ENCODE results near the gene TMEM106C. TPM values are rescaled to one million over a fixed set of nuclear protein-coding genes. Genes with fewer than 3 reads are reported as not detected.

The TMEM106C gene
- total and polyA plus RNA-seq, 2 of the 13 experiments (the other 11 are each of a cell fraction or from before 2014, with no cell fraction given) = 132 to 192 TPM

DNA sequence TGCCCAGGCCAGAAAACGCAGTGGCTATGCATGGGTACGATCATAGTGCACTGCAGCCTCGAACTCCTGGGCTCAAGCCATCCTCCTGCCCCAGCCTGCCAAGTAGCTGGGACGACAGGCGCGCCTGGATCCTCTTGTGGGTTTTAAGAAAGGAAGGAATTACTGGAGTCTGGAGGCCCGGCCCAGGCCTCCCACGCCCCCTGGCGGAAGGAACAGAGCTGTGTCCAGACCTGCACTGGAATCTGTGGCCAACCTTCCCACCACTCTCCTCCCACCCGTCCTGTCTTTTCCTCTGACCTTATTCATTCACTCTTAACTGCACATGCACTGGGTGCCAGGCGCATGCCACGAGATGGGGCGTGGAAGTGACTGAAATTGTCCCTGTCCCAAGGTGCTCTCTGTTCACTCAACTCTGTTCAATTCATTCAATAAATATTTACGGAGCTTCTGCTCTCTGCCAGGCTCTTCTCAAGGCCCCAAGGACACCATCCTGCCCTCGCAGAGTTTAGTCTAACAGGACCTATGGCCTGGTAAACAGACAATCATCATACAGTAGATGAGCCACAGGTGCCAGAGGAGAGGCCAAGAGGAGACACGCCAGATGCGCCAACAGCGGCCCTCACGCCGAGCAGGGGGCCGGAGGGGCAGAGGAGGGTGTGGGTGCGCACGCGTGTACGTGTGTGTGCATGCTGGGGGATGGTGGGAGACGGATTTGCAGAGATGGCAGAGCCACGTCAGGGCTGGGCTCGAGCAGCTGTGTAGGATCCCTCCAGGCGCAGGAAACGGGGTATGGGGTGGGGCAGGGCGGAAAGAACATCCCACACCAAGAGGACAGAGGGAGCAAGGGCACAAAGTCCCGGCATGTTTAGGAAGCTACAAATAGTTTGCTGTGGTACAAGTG is 13.7 kb upstream of the TMEM106C start (continued):
- TF ChIP-seq, protein P1, sequence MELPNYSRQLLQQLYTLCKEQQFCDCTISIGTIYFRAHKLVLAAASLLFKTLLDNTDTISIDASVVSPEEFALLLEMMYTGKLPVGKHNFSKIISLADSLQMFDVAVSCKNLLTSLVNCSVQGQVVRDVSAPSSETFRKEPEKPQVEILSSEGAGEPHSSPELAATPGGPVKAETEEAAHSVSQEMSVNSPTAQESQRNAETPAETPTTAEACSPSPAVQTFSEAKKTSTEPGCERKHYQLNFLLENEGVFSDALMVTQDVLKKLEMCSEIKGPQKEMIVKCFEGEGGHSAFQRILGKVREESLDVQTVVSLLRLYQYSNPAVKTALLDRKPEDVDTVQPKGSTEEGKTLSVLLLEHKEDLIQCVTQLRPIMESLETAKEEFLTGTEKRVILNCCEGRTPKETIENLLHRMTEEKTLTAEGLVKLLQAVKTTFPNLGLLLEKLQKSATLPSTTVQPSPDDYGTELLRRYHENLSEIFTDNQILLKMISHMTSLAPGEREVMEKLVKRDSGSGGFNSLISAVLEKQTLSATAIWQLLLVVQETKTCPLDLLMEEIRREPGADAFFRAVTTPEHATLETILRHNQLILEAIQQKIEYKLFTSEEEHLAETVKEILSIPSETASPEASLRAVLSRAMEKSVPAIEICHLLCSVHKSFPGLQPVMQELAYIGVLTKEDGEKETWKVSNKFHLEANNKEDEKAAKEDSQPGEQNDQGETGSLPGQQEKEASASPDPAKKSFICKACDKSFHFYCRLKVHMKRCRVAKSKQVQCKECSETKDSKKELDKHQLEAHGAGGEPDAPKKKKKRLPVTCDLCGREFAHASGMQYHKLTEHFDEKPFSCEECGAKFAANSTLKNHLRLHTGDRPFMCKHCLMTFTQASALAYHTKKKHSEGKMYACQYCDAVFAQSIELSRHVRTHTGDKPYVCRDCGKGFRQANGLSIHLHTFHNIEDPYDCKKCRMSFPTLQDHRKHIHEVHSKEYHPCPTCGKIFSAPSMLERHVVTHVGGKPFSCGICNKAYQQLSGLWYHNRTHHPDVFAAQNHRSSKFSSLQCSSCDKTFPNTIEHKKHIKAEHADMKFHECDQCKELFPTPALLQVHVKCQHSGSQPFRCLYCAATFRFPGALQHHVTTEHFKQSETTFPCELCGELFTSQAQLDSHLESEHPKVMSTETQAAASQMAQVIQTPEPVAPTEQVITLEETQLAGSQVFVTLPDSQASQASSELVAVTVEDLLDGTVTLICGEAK (IDR thresholded peaks at IDR 0.05) = no peak
- TF ChIP-seq, protein P1 (CRISPR knock-in tag; IDR thresholded peaks at IDR 0.05) = no peak; the same call in 1 of the 2 replicates
- TF ChIP-seq, protein P2, sequence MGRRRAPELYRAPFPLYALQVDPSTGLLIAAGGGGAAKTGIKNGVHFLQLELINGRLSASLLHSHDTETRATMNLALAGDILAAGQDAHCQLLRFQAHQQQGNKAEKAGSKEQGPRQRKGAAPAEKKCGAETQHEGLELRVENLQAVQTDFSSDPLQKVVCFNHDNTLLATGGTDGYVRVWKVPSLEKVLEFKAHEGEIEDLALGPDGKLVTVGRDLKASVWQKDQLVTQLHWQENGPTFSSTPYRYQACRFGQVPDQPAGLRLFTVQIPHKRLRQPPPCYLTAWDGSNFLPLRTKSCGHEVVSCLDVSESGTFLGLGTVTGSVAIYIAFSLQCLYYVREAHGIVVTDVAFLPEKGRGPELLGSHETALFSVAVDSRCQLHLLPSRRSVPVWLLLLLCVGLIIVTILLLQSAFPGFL (CRISPR knock-in tag; IDR thresholded peaks at IDR 0.05) = no peak
- TF ChIP-seq ZNF720 (CRISPR knock-in tag; IDR thresholded peaks at IDR 0.05) = no peak
- TF ChIP-seq DMAP1 (CRISPR knock-in tag; IDR thresholded peaks at IDR 0.05) = 0 out of 2 replicates have a peak, but pooled peaks have one; percentile 10
- no peak for TF ChIP-seq AGO2 (optimal IDR thresholded peaks at IDR 0.05; ENCODE audit: low read depth, low read length)
- no peak for TF ChIP-seq TIGD3 (CRISPR knock-in tag; IDR thresholded peaks at IDR 0.05; ENCODE audit: borderline replicate concordance)
- TF ChIP-seq FOXA1 (IDR thresholded peaks at IDR 0.05) = no peak
- TF ChIP-seq FOXA1 (CRISPR knock-in tag; IDR thresholded peaks at IDR 0.05) = peak; percentile 50; the same call in 1 of the 2 replicates
- TF ChIP-seq, protein P3, sequence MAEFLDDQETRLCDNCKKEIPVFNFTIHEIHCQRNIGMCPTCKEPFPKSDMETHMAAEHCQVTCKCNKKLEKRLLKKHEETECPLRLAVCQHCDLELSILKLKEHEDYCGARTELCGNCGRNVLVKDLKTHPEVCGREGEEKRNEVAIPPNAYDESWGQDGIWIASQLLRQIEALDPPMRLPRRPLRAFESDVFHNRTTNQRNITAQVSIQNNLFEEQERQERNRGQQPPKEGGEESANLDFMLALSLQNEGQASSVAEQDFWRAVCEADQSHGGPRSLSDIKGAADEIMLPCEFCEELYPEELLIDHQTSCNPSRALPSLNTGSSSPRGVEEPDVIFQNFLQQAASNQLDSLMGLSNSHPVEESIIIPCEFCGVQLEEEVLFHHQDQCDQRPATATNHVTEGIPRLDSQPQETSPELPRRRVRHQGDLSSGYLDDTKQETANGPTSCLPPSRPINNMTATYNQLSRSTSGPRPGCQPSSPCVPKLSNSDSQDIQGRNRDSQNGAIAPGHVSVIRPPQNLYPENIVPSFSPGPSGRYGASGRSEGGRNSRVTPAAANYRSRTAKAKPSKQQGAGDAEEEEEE (CRISPR knock-in tag; IDR thresholded peaks at IDR 0.05; ENCODE audit: borderline replicate concordance) = 0 out of 2 replicates have a peak, but pooled peaks have one; percentile 22
- 0 out of 2 replicates have a peak, but pooled peaks have one; percentile 28 for TF ChIP-seq ZNF430 (CRISPR knock-in tag; IDR thresholded peaks at IDR 0.05)
- no peak for TF ChIP-seq HOXA7 (CRISPR knock-in tag; IDR thresholded peaks at IDR 0.05)
- no peak for TF ChIP-seq SNAI1 (CRISPR knock-in tag; IDR thresholded peaks at IDR 0.05; ENCODE audit: borderline replicate concordance)
- TF ChIP-seq ERF (CRISPR knock-in tag; IDR thresholded peaks at IDR 0.05) = no peak

Data from HepG2 (cell line).